EH (cell line): Measurements from ENCODE around the gene CSNK2A3.
"Not testable (repeated sequence)": the region's sequence is repeated elsewhere in the genome, so short reads cannot be mapped to it uniquely, and the experiment has no call there.

Experiments
- DNase-seq: peaks from one replicate; pipeline ENCODE4 v3.0.0-alpha.2; 2015; ENCODE audit warnings: low read depth

The CSNK2A3 gene

GRCh38 chr11:11352878-11353277 lies at the start of gene CSNK2A3:
Gene CSNK2A3 (minus strand): TSS chr11:11353250. CDS start chr11:11353119, 131 bp downstream.
- DNase-seq: not testable (repeated sequence)

GRCh38 chr11:11401960-11402535 lies 49.0 kb upstream of the CSNK2A3 start:
- DNase-seq: no peak

- peak; percentile 11 for DNase-seq
These were observed 47.7 kb upstream of the CSNK2A3 start for GRCh38 chr11:11400635-11401232.

- DNase-seq: no peak
These were observed 47.1 kb upstream of the CSNK2A3 start for GRCh38 chr11:11400121-11400520.

- no peak for DNase-seq
These were observed 44.7 kb upstream of the CSNK2A3 start for GRCh38 chr11:11397781-11398180.

GRCh38 chr11:11397036-11397415 lies 44.0 kb upstream of the CSNK2A3 start:
- peak; percentile 16 for DNase-seq

- peak; percentile 87 for DNase-seq
These were observed 43.4 kb upstream of the CSNK2A3 start for GRCh38 chr11:11396301-11397035.

- no peak for DNase-seq
These were observed 42.1 kb upstream of the CSNK2A3 start for GRCh38 chr11:11395126-11395525.

- no peak for DNase-seq
These were observed 41.2 kb upstream of the CSNK2A3 start for GRCh38 chr11:11394241-11394640.

- DNase-seq: peak; percentile 88
These were observed 38.9 kb upstream of the CSNK2A3 start for GRCh38 chr11:11391796-11392463.

GRCh38 chr11:11391169-11391568 lies 38.1 kb upstream of the CSNK2A3 start:
- peak; percentile 15 for DNase-seq

- no peak for DNase-seq
These were observed 37.2 kb upstream of the CSNK2A3 start for GRCh38 chr11:11390068-11390771.

GRCh38 chr11:11389238-11389637 lies 36.2 kb upstream of the CSNK2A3 start:
- peak; percentile 10 for DNase-seq

- no peak for DNase-seq
These were observed 34.7 kb upstream of the CSNK2A3 start for GRCh38 chr11:11387622-11388305.

GRCh38 chr11:11387207-11387606 lies 34.2 kb upstream of the CSNK2A3 start:
- DNase-seq: no peak

GRCh38 chr11:11384829-11385228 lies 31.8 kb upstream of the CSNK2A3 start:
- DNase-seq: no peak

GRCh38 chr11:11383995-11384394 lies 30.9 kb upstream of the CSNK2A3 start:
- no peak for DNase-seq

GRCh38 chr11:11382858-11383532 lies 29.9 kb upstream of the CSNK2A3 start:
- DNase-seq: no peak

GRCh38 chr11:11381471-11382105 lies 28.5 kb upstream of the CSNK2A3 start:
- no peak for DNase-seq

- DNase-seq: no peak
These were observed 27.8 kb upstream of the CSNK2A3 start for GRCh38 chr11:11380883-11381282.

GRCh38 chr11:11380340-11380739 lies 27.3 kb upstream of the CSNK2A3 start:
- no peak for DNase-seq
